Non-pigmented ciliary epithelial cell (primary cell): ENCODE data around the gene HLA-DPA1.
A peak's percentile ranks its signal among the peaks of the same experiment; 100 is the strongest.
"Not testable (repeated sequence)": the region's sequence is repeated elsewhere in the genome, so short reads cannot be mapped to it uniquely, and the experiment has no call there.

ENCODE experiments used
- DNase-seq: peaks from one replicate; pipeline ENCODE4 v3.0.0-alpha.2; 2010; ENCODE audit warnings: low read depth

HLA-DPA1 gene

DNA sequence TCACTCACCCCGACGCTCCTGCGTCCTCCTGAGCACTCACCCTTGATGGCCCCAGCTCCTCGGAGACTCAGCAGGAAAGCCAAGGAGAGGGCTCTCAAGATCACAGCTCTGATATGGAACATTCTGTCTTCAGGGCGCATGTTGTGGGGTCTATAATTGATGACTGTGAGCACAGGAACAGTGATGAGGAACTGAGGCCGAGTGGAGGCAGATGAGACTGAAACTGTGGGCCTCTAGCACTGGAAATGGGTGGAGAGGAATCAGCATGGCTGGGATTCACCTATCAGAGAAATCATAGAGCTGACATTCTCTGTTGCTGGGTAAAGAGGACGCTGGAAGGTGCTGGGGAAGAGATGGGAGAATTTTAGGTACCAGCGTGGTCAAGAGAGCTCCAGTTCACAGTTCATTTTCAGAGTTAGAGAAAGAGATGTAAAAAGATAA lies at the start of gene HLA-DPA1:
Gene HLA-DPA1 (minus strand): TSS at position 219 of the 441 bp plus-strand sequence.
- no peak for DNase-seq

GRCh38 chr6:33123181-33123580 lies 49.7 kb upstream of the HLA-DPA1 start:
- DNase-seq = no peak

DNA sequence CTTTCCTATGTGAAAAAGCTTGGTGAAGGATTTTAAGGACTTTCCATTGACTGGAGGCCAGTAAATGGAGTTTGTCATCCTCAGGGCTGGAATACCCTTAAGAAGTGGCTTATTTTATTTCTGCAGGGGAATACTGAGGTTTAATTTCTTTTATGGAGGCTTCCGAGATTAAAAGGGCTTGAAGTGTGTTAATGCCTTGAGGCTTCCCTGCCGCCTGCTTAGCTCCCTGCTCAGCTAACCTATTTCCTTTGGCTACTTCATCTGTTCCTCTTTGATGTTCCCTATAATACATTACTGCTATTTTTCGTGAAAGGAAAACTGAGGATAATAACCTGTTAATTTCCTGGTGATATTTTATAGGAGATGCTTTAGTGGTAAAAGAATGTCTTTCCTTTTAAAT lies 46.6 kb upstream of the HLA-DPA1 start:
- no peak for DNase-seq

GRCh38 chr6:33118525-33119123 lies 45.2 kb upstream of the HLA-DPA1 start:
- DNase-seq = peak; percentile 5

DNA sequence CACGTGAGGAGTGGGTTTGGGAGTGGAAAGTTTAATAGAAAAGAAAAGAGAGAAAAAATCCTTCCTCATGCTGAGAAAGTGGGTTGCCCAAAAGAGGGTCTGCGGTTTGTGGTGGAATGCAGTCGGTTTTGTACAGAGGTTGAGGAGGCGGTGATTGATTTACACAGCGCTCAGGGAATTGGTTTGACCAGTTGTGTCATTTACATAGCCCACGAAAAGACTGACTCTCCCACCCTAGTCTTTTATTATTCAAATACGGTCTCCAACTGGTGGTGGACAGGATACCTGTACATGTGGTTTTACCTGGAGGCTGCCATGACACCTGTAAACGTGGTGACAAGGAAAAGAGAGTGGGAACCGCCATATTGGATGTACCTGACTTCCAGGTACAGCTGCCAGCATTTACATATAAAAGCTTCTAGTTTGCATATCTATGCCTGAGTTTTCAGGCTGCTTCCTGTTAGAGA lies 44.4 kb upstream of the HLA-DPA1 start:
- no peak for DNase-seq

GRCh38 chr6:33116841-33117711 lies 43.6 kb upstream of the HLA-DPA1 start:
- DNase-seq = no peak

GRCh38 chr6:33116417-33116816 lies 43.0 kb upstream of the HLA-DPA1 start:
- DNase-seq = no peak

DNA sequence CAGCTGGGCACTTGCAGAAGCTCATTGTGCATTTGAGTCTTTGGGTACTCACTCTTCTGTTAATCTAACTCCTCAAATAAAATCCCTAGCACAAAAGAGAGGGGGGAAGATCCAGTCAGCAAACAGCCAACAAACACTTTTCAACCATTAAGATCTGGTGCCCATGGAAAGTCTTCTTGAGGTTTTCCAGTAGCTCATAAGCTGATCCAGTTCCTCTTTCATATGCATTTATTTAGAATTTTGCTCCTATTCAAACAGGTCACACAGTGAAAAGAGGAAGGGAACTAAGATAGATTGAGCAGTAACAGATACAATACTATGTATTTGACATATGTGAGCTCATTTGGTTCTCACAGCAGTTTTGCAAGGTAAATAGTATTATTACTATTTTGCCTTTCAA lies 41.0 kb upstream of the HLA-DPA1 start:
- no peak for DNase-seq

GRCh38 chr6:33113755-33114154 lies 40.3 kb upstream of the HLA-DPA1 start:
- no peak for DNase-seq

DNA sequence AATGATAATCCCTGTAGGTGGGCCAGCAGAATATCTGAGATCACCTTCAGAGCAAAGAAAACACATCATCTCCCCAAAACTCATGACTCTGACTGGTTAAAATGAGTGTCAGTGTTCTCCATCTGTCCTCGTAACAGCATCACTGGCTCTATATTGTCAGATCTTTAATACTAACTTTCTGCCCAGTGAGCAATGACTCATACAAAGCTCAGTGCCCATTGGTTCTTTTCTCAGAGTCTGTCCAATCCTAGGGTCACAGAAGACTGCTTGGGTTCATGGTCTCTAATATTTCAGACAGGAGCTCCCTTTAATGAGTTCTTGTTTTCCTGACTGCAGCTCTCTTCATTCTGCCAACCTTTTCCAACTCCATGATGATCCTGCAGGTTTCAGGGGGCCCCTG lies 38.7 kb upstream of the HLA-DPA1 start:
- peak; percentile 20 for DNase-seq

DNA sequence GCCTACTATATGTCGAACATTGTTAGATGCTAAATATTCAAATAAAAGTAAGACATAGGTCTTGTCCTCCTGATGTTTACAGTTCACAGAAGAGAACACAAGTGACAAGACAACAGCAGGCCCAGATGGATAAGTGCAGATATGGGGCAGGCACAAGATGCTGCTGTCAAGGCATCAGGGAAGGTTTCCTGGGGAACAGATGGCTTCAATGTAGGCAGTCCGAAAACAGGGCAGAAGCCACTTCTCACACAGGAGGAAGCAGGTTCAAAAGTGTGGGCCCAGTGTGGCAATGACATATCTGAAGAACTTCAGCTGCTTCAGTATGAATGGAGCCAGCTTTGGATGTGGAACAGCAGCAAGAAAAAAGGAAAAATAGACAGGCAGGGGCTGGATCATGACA lies 34.9 kb upstream of the HLA-DPA1 start:
- no peak for DNase-seq

GRCh38 chr6:33107641-33108040 lies 34.2 kb upstream of the HLA-DPA1 start:
- DNase-seq = no peak

DNA sequence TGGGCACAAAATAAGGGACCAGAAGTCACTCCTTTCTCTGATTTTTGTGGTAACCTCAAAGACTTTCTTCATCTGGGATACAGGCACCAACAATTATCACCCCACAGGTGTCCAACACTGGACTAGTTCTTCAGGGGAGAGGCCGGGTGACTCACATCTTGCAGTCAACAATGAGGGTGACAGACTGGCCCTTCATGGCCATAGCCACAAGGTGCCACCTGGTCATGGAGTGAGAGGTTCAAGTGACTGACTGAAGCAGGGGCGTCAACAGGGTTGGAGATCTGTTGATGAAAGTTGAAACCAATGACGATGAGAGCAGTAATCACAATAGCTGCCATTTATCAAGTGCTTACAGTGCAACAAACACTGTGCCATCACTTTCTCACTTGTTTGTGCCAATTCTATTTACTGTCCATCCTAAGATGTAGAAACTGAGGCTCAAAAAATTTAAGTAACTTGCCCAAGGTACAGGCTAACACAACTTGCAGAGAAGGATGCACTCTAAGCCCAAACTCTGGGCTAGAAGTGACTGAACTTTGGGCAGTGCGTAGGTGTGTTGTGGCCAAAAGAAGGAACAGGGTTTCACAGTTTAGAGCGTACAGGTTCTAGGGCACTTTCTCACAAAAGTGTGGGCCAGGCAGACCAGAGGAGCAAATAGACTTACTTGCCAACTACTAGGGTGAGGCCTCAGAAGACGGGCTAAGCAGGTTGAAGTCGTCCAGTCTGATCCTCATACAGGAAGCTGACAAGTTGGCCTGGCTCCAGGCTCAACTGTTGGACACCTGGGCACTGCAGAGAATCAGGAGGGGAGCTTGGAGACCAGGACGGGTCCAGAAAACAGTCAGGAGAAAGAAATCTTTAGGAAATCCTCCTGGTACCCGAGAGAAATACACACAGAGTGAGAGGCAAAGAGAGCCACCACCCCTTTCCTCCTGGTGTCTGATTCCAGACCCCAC lies 32.7 kb upstream of the HLA-DPA1 start:
- no peak for DNase-seq

- DNase-seq = no peak
These were observed 31.9 kb upstream of the HLA-DPA1 start for GRCh38 chr6:33105386-33105785.

GRCh38 chr6:33104887-33105286 lies 31.4 kb upstream of the HLA-DPA1 start:
- DNase-seq = no peak

DNA sequence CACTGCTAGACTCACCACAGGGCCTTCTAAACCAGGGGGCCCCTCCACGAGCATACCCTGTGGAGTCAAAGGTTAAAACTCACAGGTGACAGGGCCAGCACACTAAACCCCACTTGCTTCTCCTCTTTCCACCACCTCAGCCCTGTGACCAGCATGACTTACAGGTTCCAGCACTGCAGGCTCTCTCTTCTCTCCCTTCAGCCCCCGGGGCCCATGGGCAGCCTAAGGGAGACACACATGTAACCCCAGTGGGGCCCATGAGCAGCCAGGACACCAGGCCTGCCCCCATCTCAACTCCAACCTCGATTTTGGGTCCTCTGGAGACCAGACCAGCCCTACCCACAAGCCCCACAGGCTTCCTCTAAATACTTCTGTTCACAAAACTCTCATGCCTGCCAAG lies 30.3 kb upstream of the HLA-DPA1 start:
- no peak for DNase-seq

DNA sequence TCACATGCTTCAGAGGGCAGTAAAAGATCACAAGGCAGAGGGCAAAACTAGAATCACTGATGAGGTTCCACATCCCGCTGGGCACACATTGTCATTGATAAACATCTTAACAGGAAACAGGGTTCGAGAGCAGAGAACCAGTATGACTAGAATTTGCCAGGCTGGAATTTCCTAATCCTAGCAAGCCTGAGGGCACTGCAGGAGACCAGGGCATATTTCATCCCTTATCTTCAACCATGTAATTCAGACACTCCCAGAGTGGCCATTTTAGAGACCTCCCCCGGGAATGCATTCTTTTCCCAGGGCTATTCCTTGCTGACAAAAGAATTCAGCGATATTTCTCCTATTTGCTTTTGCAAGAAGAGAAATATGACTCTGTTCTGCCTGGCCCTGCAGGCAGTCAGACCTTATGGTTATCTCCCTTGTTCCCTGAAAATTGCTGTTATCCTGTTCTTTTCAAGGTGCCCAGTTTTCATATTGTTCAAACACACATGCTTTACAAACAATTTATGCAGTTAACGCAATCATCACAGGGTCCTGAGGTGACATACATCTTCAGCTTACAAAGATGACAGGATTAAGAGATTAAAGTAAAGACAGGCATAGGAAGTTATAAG lies 27.8 kb upstream of the HLA-DPA1 start:
- DNase-seq = not testable (repeated sequence)

GRCh38 chr6:33095681-33096080 lies 22.2 kb upstream of the HLA-DPA1 start:
- DNase-seq = no peak

GRCh38 chr6:33093855-33094254 lies 20.4 kb upstream of the HLA-DPA1 start:
- DNase-seq = no peak

- no peak for DNase-seq
These were observed 18.9 kb upstream of the HLA-DPA1 start for GRCh38 chr6:33092385-33092784.

DNA sequence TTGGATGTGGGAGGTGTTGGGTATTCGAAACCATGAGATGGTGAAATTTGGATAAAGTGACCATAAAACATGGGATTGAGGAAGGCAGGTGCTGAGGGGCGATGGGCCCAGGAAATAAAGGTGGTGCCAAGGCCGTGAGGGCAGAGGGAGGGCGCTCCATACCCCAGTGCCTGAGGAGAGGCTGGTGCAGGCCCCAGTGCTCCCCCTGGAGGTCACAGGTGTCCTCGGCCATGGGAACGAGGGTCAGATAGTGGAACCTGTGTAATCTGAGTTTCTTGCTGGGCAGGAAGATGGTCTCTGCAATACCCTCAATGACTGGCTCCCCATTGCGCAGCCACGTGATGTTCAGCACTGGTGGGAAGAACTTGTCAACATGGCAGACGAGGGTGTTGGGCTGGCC lies 18.5 kb upstream of the HLA-DPA1 start:
- DNase-seq = no peak
